AG09319 (cell line): ENCODE results near the gene ANKS3.

Experiments used
- DNase-seq: peaks from one replicate; pipeline ENCODE4 v3.0.0-alpha.2; 2010; ENCODE audit warnings: low read depth; ENCODE audit errors: extremely low read depth
- CTCF ChIP-seq: IDR thresholded peaks from 2 replicates; pipeline ENCODE4 v1.5.1; 2011; ENCODE audit warnings: low read depth, mild to moderate bottlenecking, inconsistent platforms, low read length, moderate library complexity

ANKS3 gene

DNA sequence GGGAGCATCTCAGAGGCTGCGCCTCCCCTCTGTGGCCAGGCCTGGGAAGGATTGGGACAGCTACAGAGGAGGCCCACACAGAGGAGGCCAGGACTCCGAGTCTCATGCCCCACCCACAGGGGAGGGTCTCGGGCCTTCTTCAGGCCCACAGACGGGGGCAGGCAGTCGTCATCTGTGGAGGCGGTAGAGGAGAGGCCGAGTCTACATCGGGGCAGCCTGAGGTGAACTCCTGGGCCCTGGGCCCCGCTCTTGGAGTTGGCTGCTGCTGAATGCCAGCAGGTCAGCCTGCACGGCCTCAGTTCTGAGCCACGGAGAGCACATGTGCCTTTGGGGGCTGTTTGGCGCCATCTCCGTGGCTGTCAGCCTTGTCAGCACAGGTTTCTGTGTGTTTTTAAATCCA lies 48.8 kb downstream of the ANKS3 start:
- no peak for DNase-seq
- no peak for TF ChIP-seq CTCF

DNA sequence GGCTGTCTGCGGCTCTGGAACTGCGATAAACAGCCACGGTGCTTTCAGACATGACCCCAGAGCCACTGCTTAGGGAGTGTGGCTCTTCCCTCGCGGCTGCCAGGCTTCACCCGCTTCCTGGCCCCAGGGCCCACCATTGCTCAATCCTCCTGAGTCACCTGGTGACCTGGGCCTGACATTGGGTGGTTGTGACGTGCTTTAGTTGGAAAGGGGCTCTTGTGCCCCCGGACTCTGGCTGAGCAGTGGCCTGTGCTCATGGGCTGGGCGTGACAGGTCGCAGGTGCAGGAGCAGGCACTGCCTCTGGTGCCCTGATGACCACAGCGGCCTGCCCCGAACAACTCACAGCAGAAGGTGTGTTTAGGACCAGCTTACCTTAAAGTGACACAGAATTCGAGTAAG lies 49.3 kb downstream of the ANKS3 start:
- TF ChIP-seq CTCF: no peak
- no peak for DNase-seq

GRCh38 chr16:4684058-4684715 lies 49.9 kb downstream of the ANKS3 start:
- TF ChIP-seq CTCF: no peak

GRCh38 chr16:4683255-4684057 lies 50.6 kb downstream of the ANKS3 start:
- no peak for TF ChIP-seq CTCF
- no peak for DNase-seq

More at GRCh38 chr16:4684058-4684715, 49.9 kb downstream of the ANKS3 start:
- DNase-seq: no peak

DNA sequence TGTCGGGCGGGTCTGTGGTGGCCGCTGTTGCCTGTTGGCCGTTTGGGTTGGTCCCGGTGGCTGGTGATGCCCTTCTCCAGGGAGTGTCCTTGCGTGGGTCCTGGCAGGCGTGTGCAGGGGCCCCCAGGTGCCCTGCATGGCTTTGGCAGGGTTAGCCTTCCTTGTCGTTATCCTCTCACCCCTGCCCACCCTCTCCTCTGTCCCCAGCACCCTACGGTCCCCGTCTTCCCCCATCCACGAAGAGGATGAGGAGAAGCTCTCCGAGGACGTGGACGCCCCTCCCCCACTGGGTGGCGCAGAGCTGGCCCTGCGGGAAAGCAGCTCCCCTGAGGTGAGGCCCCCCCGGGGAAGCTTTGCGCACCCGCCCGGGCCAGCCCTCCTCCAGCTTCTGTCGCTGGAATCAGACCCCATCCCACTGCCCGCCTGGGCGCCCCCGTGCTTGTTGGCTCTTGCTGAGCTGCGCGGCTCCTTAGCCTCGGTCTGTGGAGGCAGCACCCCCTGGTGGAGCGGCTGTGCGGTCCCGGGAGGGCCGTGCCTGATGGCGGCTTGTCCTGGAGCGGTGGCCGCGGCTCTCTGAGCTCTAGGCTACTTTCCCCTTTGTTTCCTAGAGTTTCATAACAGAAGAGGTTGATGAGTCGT lies 51.3 kb downstream of the ANKS3 start:
- peak; percentile 8 for TF ChIP-seq CTCF
- no peak for DNase-seq

- DNase-seq: no peak
- TF ChIP-seq CTCF: no peak
Observed at GRCh38 chr16:4682084-4682591, 51.9 kb downstream of the ANKS3 start.
